Ectodermal cell (in vitro differentiated cells): ENCODE measurements around the gene SCGB1D1.

Experiments used
- H3K27ac ChIP-seq: 2 replicates; pipeline ENCODE4 v1.7.0; 2013; ENCODE audit warnings: mild to moderate bottlenecking, low read depth, low read length; ENCODE audit not compliant: insufficient read depth, poor library complexity, severe bottlenecking
- H3K27me3 ChIP-seq: 2 replicates; pipeline ENCODE4 v1.7.0; 2013; ENCODE audit warnings: mild to moderate bottlenecking, low read length; ENCODE audit not compliant: insufficient read depth, control insufficient read depth, poor library complexity, severe bottlenecking
- H3K36me3 ChIP-seq: one replicate; pipeline ENCODE4 v1.7.0; 2013; ENCODE audit warnings: low read length; ENCODE audit not compliant: control insufficient read depth, insufficient read depth
- H3K4me1 ChIP-seq: one replicate; pipeline ENCODE4 v1.7.0; 2013; ENCODE audit warnings: low read length; ENCODE audit not compliant: control insufficient read depth, insufficient read depth
- H3K4me3 ChIP-seq: 2 replicates; pipeline ENCODE4 v1.7.0; 2013; ENCODE audit warnings: low read depth, low read length, control low read depth; ENCODE audit not compliant: insufficient read depth
- H3K9me3 ChIP-seq: 2 replicates; pipeline ENCODE4 v1.7.0; 2013; ENCODE audit warnings: mild to moderate bottlenecking, low read length, moderate library complexity; ENCODE audit not compliant: control insufficient read depth
- WGBS, 2 experiments: methylation state at CpG; one replicate each; pipeline ENCODE4 v1.1.7; 2013; ENCODE audit warnings: missing lambda C conversion rate in 2 of 2; 5-methylcytosine and 5-hydroxymethylcytosine counted together

SCGB1D1 gene

DNA sequence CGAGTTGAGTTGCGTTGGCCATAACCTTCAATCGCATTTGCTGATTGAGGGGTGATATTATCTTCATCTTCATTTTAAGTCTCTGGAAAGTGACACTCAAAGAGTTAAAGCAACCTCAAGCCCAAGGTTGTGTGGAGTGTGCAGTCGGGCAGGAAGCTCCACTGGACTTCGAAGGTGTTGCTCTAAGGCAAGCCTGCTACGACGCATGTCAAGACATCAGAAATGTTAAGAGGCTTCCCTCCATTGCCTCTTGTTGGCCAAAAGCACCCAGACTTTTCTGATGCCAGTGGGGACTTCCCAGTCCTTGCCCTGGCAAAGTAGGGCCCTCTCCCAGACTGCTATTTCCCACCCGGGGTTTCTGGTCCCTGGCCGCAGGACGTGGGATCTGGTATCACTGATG lies 23.6 kb upstream of the SCGB1D1 start:
- H3K27me3 ChIP-seq, result no peaks in the 10 kb centered on the region
- no peaks in the 10 kb centered on the region for H3K9me3 ChIP-seq
- no peak overlapping the region for H3K4me3 ChIP-seq
- H3K4me1 ChIP-seq, result no peaks in the 10 kb centered on the region
- H3K27ac ChIP-seq, result no peak overlapping the region
- 92 to 95% methylated on average over 10 of the region's 10 CpGs for WGBS, 2 experiments
- H3K36me3 ChIP-seq, result no peaks in the 10 kb centered on the region

DNA sequence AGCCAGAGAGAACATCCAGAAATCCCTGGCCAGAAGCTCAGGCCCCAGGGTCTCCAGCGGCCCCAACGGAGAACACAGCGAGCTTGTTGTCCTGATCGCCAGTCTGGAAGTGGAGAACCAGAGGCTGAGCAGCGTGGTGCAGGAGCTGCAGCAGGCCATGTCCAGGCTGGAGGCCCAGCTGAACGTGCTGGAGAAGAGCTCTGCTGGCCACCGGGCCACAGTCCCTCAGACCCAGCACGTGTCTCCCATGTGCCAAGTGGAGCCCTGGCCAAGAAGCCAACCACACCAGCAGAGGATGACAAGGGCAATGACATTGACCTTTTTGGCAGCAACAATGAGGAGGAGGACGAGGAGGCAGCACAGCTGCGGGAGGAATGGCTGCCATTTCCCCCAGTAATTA lies 20.6 kb upstream of the SCGB1D1 start:
- no peaks in the 10 kb centered on the region for H3K36me3 ChIP-seq
- 92% methylated on average over 10 of the region's 10 CpGs for WGBS, 2 experiments
- no peak overlapping the region for H3K27ac ChIP-seq
- no peaks in the 10 kb centered on the region for H3K4me1 ChIP-seq
- peaks cover 3% of the 10 kb centered on the region for H3K27me3 ChIP-seq
- H3K4me3 ChIP-seq, result no peak overlapping the region
- H3K9me3 ChIP-seq, result no peaks in the 10 kb centered on the region

DNA sequence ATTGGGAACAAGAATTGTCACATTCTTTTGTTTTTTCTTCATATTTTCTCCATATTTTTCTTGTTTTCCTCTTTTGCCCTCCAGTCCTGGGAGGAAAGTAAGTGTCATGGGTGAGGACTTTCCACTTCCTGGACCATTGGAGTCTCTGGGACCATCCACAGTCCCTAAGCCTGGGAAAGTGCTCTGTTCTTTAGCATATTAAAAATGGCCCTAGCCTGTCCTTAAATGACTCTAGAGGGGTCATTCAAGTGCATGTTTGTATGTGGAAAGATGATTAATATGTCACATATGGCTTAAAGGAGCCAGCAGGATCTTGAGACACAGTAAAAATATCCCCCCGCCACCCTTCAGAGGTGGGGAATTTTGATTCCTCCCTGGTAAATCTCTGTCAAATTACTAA lies 20.1 kb upstream of the SCGB1D1 start:
- Histone ChIP-seq H3K27ac (no peak overlapping the region), H3K4me1 (no peaks in the 10 kb centered on the region), H3K9me3 (no peaks in the 10 kb centered on the region), H3K4me3 (no peak overlapping the region), H3K36me3 (no peaks in the 10 kb centered on the region), H3K27me3 (peaks cover 3% of the 10 kb centered on the region)
- 90 to 100% methylated on average over 1 of the region's 1 CpG for WGBS, 2 experiments

DNA sequence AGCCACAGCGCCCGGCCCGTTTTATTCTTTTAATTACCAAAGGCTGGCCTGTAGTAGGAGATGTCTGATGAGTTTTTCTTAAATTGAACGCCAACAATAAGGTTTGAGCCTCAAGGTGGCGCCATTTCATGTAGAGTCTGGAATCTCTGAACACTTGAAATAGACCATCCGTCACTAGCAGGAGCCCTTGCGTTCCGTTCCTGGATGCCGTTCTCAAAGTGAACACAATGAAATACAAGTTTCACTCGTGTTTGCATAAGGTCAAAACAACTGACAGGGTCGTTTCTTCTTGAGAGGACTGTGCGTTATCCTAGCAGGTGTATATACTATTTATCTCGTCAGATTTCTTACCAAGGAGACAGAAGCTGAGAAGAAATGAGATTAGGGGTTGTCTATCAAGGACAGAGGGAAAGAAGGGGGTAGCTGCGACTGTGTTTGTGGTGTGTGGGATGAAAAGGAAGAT lies 18.7 kb upstream of the SCGB1D1 start:
- no peak overlapping the region for H3K27ac ChIP-seq
- peaks cover 3% of the 10 kb centered on the region for H3K27me3 ChIP-seq
- H3K4me1 ChIP-seq, result no peaks in the 10 kb centered on the region
- no peaks in the 10 kb centered on the region for H3K9me3 ChIP-seq
- H3K4me3 ChIP-seq, result no peak overlapping the region
- 18 to 19% methylated on average over 14 of the region's 14 CpGs for WGBS, 2 experiments
- H3K36me3 ChIP-seq, result no peaks in the 10 kb centered on the region

DNA sequence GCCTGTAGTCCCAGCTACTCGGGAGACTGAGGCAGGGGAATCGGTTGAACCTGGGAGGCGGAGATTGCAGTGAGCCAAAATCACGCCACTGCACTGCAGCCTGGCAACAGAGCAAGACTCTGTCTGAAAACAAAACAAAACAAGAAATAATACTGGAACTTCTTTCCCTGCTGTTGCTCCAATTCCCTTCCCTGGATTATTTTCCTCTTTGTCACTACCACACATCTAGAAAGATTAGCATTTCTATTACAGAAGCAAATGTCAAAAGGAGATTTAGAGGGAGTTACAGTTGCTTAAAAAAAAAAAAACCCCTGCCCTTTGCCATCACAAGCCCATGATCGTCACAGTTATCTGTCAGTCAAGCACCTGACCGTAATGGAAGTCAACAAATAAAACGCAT lies 17.7 kb upstream of the SCGB1D1 start:
- 81 to 82% methylated on average over 7 of the region's 7 CpGs for WGBS, 2 experiments
- Histone ChIP-seq H3K27me3 (peaks cover 3% of the 10 kb centered on the region), H3K4me3 (no peak overlapping the region), H3K36me3 (no peaks in the 10 kb centered on the region), H3K9me3 (no peaks in the 10 kb centered on the region), H3K27ac (no peak overlapping the region), H3K4me1 (no peaks in the 10 kb centered on the region)

DNA sequence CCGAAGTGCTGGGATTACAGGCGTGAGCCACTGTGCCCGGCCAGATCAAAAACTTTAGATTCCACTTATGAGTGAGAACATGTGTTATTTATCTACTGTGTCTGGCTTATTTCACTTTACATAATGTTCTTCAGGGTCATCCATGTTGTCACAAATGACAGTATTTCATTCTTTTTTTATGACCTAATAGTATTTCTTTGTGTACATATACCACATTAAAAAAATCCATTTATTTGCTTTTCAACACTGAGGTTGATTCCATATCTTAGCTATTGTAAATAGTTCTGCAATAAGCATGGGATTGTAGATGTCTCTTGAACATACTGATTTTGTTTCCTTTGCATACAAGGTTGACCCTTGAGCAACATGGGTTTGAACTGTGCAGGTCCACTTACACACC lies 13.2 kb upstream of the SCGB1D1 start:
- Histone ChIP-seq H3K9me3 (no peaks in the 10 kb centered on the region), H3K27ac (no peak overlapping the region), H3K4me1 (no peaks in the 10 kb centered on the region), H3K4me3 (no peak overlapping the region), H3K36me3 (no peaks in the 10 kb centered on the region), H3K27me3 (peaks cover 3% of the 10 kb centered on the region)
- 86 to 87% methylated on average over 3 of the region's 3 CpGs for WGBS, 2 experiments

DNA sequence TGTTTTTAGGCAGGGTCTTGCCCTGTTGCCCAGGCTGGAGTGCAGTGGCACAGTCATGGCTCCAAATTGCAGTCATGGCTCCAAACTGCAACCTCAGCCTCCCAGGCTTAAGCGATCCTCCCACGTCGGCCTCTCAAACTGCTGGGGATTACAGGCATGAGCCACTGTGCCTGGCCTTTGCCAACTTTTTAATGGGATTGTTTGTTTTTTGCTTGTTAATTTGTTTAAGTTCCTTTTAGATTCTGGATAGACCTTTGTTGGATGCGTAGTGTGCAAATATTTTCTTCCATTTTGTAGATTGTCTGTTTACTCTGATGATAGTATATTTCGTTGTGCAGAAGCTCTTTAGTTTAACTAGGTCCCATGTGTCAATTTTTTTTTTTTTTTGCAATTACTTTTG lies 10.0 kb upstream of the SCGB1D1 start:
- Histone ChIP-seq H3K9me3 (no peaks in the 10 kb centered on the region), H3K4me3 (no peak overlapping the region), H3K36me3 (no peaks in the 10 kb centered on the region), H3K4me1 (no peaks in the 10 kb centered on the region), H3K27ac (no peak overlapping the region), H3K27me3 (no peaks in the 10 kb centered on the region)
- WGBS, 2 experiments, result 87 to 92% methylated on average over 5 of the region's 5 CpGs

DNA sequence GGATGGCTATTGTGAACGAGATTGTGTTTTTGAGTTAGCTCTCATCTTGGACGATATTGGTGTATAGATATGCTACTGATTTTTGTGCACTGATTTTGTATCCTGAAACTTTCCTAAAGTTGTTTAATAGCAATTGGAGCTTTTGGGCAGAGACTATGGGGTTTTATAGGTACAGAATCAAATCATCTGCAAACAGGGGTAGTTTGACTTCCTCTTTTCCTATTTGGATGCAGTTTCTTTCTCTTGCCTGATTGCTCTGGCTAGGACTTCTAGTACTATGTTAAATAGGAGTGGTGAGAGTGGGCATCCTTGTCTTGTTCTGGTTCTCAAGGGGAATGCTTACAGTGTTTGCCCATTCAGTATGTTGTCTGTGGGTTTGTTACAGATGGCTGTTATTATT lies 8.9 kb upstream of the SCGB1D1 start:
- H3K4me3 ChIP-seq, result no peak overlapping the region
- peaks cover 3% of the 10 kb centered on the region for H3K4me1 ChIP-seq
- H3K36me3 ChIP-seq, result no peaks in the 10 kb centered on the region
- 86 to 93% methylated on average over 2 of the region's 2 CpGs for WGBS, 2 experiments
- H3K27ac ChIP-seq, result no peak overlapping the region
- no peaks in the 10 kb centered on the region for H3K9me3 ChIP-seq
- H3K27me3 ChIP-seq, result no peaks in the 10 kb centered on the region

DNA sequence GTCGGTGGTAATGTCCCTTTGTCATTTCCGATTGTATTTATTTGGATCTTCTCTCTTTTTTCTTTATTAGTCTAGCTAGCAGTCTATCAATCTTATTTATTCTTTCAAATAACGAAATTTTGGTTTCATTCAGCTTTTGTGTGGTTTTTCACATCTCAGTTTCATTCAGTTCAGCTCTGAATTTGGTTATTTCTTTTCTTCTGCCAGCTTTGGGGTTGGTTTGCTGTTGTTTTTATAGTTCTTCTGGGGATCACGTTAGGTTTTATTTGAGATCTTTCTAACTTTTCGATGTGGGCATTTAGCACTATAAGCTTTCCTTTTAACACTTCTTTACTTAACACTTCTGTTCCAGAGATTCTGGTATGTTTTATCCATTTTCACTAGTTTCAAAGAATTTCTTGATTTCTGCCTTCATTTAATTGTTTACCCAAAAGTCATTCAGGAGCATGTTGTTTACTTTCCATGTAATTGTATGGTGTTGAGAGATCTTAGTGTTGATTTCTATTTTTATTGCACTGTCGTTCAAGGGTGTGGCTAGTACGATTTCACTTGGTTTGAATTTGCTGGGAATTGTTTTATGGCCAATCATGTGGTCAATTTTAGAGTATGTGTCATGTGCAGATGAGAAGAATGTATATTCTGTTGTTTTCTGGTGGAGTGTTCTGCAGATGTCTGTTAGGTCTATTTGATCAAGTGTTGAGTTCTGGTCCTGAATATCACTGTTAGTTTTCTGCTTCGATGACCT lies 7.7 kb upstream of the SCGB1D1 start:
- no peak overlapping the region for H3K27ac ChIP-seq
- H3K36me3 ChIP-seq, result no peaks in the 10 kb centered on the region
- WGBS, 2 experiments, result 87 to 88% methylated on average over 5 to 7 of the region's 8 CpGs
- H3K4me1 ChIP-seq, result peaks cover 4% of the 10 kb centered on the region
- H3K27me3 ChIP-seq, result no peaks in the 10 kb centered on the region
- no peak overlapping the region for H3K4me3 ChIP-seq
- H3K9me3 ChIP-seq, result no peaks in the 10 kb centered on the region

DNA sequence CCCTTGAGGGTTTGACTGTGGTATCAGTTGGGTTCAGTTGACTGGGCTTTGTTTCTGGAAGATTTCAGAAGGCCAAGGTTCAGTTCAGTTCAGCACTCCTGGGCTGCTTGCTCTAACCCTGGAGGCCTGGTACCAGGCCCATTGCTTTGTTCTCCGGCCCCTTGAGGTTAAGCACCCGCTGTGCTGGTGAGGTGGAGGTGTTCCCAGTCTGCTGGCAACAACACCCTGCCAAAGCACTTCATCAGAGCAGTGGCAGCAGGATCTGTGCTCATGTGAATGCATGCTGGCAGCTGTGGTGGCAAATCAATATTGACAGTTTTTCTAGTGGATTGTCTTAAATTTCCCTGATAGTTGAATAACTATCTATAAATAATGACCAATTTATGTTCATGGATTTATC lies 3.8 kb upstream of the SCGB1D1 start:
- Histone ChIP-seq H3K36me3 (no peaks in the 10 kb centered on the region), H3K4me3 (no peak overlapping the region), H3K9me3 (no peaks in the 10 kb centered on the region), H3K27me3 (no peaks in the 10 kb centered on the region), H3K27ac (no peak overlapping the region), H3K4me1 (peaks cover 4% of the 10 kb centered on the region)
- 73 to 88% methylated on average over 2 of the region's 2 CpGs for WGBS, 2 experiments
